Stimulated activated CD8-positive, alpha-beta memory T cell treated with anti-CD3 and anti-CD28 coated beads, Interleukin-4, amount 100 ng/mL, for 24 hours (primary cell): ENCODE data around the gene DNAJC4.
A peak's percentile ranks its signal among the peaks of the same experiment; 100 is the strongest.

Experiments
- DNase-seq: peaks from one replicate; pipeline ENCODE4 v3.0.0-alpha.2; 2020; ENCODE audit warnings: low read depth

The DNAJC4 gene

DNA sequence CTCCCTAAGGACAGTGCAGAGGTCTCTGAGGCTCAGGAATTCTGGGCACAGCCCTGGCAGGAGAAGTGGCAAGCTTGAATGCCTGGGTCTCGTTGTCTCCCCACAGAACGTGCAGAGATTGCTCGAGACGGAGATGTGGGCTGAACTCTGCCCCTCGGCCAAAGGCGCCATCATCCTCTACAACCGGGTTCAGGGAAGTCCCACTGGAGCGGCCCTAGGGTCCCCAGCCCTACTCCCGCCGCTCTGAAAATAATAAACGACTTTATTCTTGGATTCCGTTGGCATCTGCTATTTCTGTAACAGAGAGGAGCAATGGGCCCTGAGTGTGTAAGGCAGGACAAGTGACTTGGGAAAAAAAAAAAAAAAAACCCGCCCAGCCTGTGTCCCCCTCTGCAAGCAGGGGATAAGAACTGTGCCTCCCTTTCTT lies 591 bp upstream of the DNAJC4 start:
- DNase-seq, result no peak

DNA sequence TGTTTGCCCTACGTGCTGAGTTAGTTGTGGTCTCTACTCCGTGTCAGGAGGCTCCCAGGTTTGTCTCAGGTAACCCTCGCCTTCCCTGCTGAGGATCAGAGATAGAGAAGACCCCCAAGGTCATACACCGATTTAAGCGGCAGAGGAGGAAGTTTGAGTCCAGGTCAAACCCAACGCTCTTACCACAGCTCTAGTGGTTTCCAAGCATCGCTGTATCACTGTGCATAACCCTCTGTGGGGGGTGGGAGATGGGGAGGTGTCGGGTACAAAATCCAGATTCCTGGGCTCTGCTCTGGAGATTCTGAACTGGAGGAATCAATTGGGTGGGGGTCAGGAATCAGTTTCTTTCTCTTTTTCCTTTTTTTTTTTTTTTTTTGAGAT lies 627 bp downstream of the DNAJC4 start:
- DNase-seq, result no peak

- no peak for DNase-seq
These were observed 1.2 kb downstream of the DNAJC4 start for GRCh38 chr11:64231546-64231945.

DNA sequence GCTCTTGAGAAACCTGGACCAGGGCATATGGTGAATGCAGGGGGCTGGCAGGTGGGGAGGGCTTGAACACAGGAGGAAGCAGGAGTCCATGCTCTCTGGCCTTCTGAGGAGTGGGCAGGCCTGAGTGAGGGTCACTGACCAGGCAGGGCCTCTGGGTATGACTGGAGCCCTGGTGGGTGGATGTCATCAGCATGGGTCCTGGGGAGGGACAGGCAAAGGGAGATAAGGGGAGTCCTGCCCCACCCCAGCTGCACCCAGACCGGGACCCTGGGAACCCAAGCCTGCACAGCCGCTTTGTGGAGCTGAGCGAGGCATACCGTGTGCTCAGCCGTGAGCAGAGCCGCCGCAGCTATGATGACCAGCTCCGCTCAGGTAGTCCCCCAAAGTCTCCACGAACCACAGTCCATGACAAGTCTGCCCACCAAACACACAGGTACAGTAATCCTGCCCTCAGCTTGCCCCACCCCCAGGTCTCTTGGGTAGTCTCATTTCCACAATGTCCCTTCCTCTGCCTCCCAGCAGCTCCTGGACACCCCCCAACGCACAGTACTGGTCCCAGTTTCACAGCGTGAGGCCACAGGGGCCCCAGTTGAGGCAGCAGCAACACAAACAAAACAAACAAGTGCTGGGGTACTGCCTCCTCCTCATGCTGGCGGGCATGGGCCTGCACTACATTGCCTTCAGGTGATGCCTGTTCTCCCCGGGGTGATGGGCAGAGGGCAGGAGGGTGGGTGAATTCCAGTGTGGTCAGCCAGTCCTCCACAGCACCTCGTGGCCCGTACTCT lies 2.0 kb downstream of the DNAJC4 start:
- no peak for DNase-seq

GRCh38 chr11:64232967-64233315 lies 2.6 kb downstream of the DNAJC4 start:
- no peak for DNase-seq

DNA sequence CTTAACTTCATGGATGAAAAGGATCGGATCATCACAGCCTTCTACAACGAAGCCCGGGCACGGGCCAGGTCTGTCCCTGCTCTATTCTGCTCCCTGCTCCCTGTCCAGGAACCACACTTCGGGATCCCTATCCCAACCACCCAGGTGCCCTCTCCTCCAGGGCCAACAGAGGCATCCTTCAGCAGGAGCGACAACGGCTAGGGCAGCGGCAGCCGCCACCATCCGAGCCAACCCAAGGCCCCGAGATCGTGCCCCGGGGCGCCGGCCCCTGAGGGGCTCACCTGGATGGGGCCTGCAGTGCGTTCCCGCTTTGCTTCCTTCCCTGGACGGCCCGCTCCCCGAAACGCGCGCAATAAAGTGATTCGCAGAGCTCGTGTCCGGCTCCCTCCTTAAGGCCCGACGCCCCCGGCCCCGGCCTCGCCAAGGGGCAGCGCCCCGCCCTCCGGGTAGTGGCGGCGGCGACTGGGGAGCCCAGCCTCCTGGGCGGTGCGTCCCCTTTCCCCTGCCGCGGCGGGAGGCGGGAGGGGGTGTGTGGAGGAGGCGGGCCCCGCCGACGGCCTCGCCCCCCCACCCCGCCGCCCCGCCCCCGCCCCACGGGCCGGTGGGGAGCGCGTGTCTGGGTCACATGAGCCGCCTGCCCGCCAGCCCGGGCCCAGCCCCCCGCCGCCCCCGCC lies 3.7 kb downstream of the DNAJC4 start, which contains the start of gene VEGFB:
TSS of gene VEGFB (plus strand) at position 672 of the 674 bp plus-strand sequence. CDS start 250 bp downstream, outside the sequence.
- peak; percentile 47 for DNase-seq

DNA sequence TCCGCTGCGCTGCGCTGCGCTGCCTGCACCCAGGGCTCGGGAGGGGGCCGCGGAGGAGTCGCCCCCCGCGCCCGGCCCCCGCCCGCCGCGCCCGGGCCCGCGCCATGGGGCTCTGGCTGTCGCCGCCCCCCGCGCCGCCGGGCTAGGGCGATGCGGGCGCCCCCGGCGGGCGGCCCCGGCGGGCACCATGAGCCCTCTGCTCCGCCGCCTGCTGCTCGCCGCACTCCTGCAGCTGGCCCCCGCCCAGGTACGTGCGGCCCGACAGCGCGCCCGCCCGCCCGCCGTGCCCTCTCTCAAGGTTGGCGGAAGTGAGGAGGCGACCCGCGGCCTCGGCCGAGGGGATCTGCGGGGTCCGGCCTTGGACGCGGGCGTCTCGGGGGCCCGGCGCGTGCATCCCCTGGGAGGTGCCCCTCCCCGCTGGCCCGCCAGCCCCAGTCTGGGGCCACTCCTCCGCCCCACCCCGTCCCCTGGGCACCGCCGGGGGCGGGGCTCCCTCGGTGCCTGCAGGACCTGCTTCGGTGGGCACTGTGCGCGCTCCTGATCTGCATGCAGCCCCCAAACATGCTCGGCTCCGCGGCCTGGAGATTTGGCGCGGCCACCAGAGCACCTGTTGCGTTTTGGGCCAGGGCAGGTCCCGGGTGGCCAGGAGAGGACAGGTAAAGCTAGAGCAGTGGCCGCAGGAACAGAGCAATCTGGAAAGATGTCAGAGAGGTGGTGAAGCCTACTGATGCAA lies 4.5 kb downstream of the DNAJC4 start:
- peak; percentile 35 for DNase-seq

DNA sequence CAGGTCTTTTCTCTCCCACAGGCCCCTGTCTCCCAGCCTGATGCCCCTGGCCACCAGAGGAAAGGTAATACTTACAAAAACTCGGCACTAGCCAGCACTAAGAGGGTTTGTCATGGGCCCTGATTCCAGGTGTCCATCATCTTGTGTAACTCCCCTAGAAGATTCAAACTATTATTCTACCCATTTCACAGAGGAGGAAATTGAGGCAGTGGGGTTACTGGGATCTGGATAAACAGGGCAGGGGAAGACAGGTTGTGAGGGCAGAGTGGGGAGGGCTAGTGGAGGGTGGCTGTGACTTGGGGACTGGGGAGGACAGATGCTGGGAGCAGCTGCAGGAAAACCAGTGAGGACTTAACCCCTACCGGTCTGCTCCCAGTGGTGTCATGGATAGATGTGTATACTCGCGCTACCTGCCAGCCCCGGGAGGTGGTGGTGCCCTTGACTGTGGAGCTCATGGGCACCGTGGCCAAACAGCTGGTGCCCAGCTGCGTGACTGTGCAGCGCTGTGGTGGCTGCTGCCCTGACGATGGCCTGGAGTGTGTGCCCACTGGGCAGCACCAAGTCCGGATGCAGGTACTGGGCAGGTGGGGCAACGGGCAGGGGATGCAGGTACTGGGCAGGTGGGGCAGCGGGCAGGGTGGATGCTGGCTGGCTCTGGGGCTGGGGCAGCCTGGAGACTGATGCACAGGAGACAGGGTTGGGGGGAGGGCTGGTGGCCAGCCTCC lies 5.3 kb downstream of the DNAJC4 start:
- DNase-seq, result no peak

GRCh38 chr11:64237484-64237951 lies 7.2 kb downstream of the DNAJC4 start:
- DNase-seq, result no peak

DNA sequence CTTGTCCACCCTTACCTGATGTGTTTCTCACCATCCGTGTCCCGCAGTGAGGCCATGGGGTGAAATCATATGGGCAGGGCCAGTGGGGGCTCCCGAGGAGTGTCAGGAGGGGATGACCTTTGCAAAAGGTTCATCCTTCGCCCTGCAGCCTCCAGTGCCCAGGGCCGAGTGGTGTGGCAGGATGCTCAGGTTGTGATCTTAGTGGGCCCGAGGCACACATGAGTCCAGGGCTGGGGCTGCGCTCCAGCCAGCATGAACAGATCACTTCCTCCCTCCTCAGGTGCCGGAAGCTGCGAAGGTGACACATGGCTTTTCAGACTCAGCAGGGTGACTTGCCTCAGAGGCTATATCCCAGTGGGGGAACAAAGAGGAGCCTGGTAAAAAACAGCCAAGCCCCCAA lies 7.7 kb downstream of the DNAJC4 start:
- no peak for DNase-seq

DNA sequence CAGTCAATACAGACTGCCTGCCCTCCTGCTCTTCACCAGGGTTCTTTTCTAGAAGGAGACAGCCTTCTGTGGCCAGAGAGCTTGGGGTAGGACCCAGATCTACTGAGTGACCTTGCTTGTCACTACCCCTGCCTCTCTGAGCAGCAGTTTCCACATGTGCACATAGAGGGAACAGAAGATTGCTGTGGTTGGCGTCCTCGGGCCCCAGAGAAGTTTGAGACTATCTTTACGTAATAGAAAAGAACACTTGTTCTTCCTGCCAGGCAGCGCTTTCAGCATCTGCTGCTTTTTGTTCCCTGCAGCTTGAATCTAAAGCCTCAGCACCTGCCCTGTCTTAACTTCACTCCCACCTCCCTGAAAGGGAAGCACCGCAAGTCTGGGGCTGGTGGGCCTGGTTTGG lies 8.7 kb downstream of the DNAJC4 start:
- no peak for DNase-seq

DNA sequence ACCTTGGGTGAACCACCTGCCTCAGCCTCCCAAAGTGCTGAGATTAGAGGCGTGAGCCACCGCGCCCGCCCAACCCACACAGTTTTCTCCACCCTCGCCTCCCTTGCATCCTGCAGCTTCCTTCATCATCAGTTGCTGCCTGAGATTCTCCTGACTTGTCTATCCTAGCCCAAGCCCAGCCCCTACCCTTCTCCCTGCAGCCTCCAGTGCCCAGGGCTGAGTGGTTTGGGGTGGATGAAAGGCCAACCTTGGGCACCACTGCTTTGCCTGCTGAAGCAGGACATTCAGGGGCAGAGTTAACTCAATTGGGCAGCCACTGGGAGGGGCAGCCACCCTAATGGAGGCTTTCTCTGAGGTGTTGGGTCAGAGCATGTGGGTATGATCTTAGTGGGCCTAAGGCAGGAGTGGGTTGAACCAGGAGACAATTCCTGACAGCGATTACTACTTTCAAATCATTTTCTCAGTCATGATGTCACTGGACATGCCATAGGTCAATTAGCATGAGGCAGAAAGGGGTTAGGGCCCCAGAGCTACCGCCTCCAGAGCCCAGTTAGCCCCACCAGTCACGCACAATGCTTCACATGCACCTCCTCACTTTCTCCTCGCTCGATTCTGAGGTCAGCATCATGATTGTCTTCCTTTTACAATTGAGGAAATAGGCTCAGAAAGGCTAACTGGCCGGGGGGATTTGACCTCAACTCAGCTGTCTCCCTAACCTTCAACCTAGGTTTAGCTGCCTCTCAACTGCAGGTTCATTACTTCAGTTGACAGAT lies 9.5 kb downstream of the DNAJC4 start:
- DNase-seq, result no peak

- DNase-seq, result peak; percentile 96
These were observed 10.3 kb downstream of the DNAJC4 start, which contains the start of gene FKBP2 for GRCh38 chr11:64240435-64241240. Gene FKBP2 (plus strand): TSS chr11:64241095. CDS start chr11:64242388, 1,293 bp downstream.

DNA sequence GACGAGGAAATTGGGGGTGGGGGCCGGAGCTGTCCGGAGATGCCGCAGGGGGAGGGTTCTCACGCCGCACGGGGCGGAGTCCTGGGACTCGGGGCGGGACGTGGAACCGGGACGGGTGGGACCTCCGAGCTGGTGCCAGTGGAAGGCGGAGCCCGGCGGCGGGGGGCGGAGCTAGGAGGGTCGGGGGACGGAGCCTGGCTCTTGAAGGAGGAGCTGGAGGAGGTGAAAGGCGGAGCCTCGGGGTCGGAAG lies 10.8 kb downstream of the DNAJC4 start:
- peak; percentile 99 for DNase-seq

GRCh38 chr11:64241491-64242374 lies 11.4 kb downstream of the DNAJC4 start:
- DNase-seq, result peak; percentile 15

DNA sequence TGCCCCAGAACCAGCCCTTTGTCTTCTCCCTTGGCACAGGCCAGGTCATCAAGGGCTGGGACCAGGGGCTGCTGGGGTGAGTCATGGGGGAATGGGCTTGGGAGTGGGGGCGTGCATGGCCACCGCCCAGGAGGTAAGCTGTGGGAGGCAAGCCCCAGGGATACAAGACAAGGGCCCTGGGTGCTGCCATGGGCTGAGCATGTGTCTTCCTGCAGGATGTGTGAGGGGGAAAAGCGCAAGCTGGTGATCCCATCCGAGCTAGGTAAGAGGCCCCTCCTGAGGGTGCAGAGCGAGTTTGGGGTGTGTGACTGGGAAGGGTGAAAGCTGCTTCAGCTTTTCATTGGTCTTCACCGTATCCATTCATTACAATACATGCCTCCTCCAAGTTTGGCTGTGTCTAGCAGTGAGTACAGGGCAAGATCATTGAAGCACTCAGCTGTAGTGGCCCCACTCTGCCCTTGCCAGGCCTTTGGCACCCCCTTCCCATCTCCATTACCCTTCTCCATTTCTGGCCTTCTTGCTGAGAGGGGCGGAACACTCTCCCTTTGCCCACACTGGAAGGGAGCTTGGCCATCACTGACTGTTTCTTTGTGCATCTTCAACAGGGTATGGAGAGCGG lies 13.0 kb downstream of the DNAJC4 start:
- DNase-seq, result no peak

GRCh38 chr11:64244107-64244506 lies 13.8 kb downstream of the DNAJC4 start:
- DNase-seq, result no peak

DNA sequence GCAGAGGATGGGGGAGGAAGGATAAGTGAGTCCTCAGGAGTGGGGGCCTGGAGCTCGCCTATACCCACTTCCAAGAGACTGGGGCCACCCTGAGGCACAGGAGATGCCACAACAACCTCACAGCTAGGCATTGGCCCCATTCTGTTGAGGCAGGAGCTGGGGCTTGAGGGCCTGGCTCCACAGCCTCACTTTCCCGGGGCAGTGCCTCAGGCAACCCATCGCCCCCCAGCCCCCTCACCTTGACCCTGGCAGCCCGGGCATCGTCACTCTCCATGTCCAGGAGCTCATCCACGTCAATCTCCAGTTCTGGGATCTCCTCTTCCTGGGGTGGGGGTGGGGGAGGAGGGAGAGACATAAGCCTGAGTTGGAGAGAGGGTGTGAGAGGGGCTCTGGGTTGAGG lies 14.6 kb downstream of the DNAJC4 start:
- no peak for DNase-seq

GRCh38 chr11:64245401-64245796 lies 15.1 kb downstream of the DNAJC4 start:
- peak; percentile 22 for DNase-seq
